ENCODE data around the gene KCNG1. TPM values are rescaled to one million over a fixed set of nuclear protein-coding genes. Genes with fewer than 3 reads are reported as not detected.
A peak's percentile ranks its signal among the peaks of the same experiment; 100 is the strongest.

KCNG1 gene
- total and polyA plus RNA-seq, 2 donors from 2014 or later, result 0.35 to 0.58 TPM

DNA sequence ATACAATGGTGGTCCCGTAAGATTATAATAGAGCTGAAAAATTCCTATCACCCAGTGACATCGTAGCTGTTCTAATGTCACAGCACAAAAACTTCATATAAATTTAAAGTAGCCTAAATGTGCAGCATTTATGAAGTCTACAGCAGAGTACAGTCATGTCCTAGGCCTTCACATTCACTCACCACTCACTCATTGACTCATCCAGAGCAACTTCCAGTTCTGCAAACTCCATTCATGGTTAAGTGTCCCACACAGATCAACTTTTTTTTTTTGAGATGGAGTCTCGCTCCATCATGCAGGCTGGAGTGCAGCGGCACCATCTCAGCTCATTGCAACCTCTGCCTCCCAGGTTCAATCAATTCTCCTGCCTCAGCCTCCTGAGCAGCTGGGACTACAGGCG, 20.9 kb upstream of the KCNG1 start:
- Histone ChIP-seq H3K27ac (ENCODE audit: low read depth in 2 of 2, low read length in 2 of 2) (no peak overlapping the region), H3K4me3 (ENCODE audit: low read length in 3 of 3) (no peak overlapping the region), H3K9ac (ENCODE audit: low read length in 3 of 3) (no peak overlapping the region), H3K27me3 (ENCODE audit: control insufficient read depth, insufficient read depth, low read length) (no peaks in the 10 kb centered on the region), H3K36me3 (ENCODE audit: control insufficient read depth in 2 of 3, insufficient read depth in 3 of 3, low read length in 3 of 3) (no peaks in the 10 kb centered on the region), H3K4me1 (ENCODE audit: control insufficient read depth in 2 of 3, insufficient read depth in 2 of 3, low read depth in 1 of 3, low read length in 3 of 3) (no peaks in the 10 kb centered on the region), H3K9me3 (ENCODE audit: control insufficient read depth in 2 of 3, insufficient read depth in 1 of 3, low read length in 3 of 3) (no peaks in the 10 kb centered on the region)
- intact Hi-C loops (cut with DNase I), result no loop called here
- no peak for FAIRE-seq
- TF ChIP-seq CTCF (IDR thresholded peaks at IDR 0.05; ENCODE audit: borderline replicate concordance, extremely low read depth, insufficient read depth), result no peak
- DNase-seq, result no peak

DNA sequence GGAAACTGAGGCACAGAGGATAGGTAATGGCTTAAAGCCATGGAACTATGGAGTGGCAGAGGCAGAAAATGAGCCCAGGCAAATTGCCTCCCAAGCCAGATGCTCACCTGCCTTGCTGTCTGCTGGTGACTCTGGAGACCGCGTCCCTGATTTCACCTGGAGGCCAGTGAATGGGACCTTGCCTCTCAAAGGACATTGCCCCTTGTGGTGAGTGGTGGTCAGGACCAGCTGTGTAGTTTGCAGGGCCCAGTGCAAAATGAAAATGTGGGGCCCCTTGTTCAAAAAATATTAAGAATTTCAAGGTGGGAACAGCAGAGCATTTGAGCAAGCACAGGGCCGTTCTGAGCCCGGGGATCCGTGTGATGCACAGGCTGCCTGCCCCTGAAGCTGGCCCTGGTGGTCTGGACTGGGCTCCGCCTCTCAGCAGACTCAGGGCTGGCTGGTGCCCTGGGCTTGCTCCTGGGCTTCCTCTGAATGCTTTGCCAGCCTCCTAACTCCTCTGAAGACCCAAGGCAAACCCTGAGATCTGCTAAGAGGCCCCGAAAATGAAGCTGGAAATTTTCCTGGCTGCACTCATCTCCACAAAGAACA, 19.8 kb upstream of the KCNG1 start:
- no peaks in the 10 kb centered on the region for H3K36me3 ChIP-seq (ENCODE audit: control insufficient read depth in 2 of 3, insufficient read depth in 3 of 3, low read length in 3 of 3)
- H3K9ac ChIP-seq (ENCODE audit: low read length in 3 of 3), result no peak overlapping the region
- FAIRE-seq (no peak), DNase-seq (peak in 2 of 5 donors; percentile 31 to 35)
- no peak for TF ChIP-seq CTCF (IDR thresholded peaks at IDR 0.05; ENCODE audit: borderline replicate concordance, extremely low read depth, insufficient read depth)
- no peak overlapping the region for H3K4me3 ChIP-seq (ENCODE audit: low read length in 3 of 3)
- no peak overlapping the region for H3K27ac ChIP-seq (ENCODE audit: low read depth in 2 of 2, low read length in 2 of 2)
- intact Hi-C loops (cut with DNase I), result no loop called here
- H3K27me3 ChIP-seq (ENCODE audit: control insufficient read depth, insufficient read depth, low read length), result no peaks in the 10 kb centered on the region
- H3K4me1 ChIP-seq (ENCODE audit: control insufficient read depth in 2 of 3, insufficient read depth in 2 of 3, low read depth in 1 of 3, low read length in 3 of 3), result no peaks in the 10 kb centered on the region
- H3K9me3 ChIP-seq (ENCODE audit: control insufficient read depth in 2 of 3, insufficient read depth in 1 of 3, low read length in 3 of 3), result no peaks in the 10 kb centered on the region

DNA sequence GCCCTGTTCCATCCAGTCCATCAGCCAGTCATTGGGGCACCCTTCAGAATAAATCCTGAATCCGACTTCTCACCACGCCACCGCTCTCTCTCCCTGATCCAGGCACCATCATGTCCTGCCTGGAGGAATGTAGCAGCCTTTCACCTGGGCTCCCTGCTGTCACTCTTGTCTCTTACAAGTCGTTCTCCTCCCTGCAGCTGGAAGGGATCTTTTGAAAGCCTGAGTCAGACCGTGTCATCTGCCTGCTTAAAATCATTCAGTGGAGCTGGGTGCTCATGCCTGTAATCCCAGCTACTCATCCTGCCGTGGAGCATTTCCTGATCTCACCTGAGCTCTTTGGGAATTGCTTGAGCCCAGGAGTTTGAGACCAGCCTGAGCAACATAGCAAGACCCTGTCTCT, 19.2 kb upstream of the KCNG1 start:
- Histone ChIP-seq H3K4me1 (ENCODE audit: control insufficient read depth in 2 of 3, insufficient read depth in 2 of 3, low read depth in 1 of 3, low read length in 3 of 3) (no peaks in the 10 kb centered on the region), H3K27me3 (ENCODE audit: control insufficient read depth, insufficient read depth, low read length) (no peaks in the 10 kb centered on the region), H3K36me3 (ENCODE audit: control insufficient read depth in 2 of 3, insufficient read depth in 3 of 3, low read length in 3 of 3) (no peaks in the 10 kb centered on the region), H3K27ac (ENCODE audit: low read depth in 2 of 2, low read length in 2 of 2) (no peak overlapping the region), H3K9ac (ENCODE audit: low read length in 3 of 3) (no peak overlapping the region), H3K9me3 (ENCODE audit: control insufficient read depth in 2 of 3, insufficient read depth in 1 of 3, low read length in 3 of 3) (no peaks in the 10 kb centered on the region), H3K4me3 (ENCODE audit: low read length in 3 of 3) (no peak overlapping the region)
- FAIRE-seq (no peak), DNase-seq (no peak)
- intact Hi-C loops (cut with DNase I), result no loop called here
- TF ChIP-seq CTCF (IDR thresholded peaks at IDR 0.05; ENCODE audit: borderline replicate concordance, extremely low read depth, insufficient read depth), result no peak
